ENCODE results near the gene UTP11. TPM values are rescaled to one million over a fixed set of nuclear protein-coding genes. Genes with fewer than 3 reads are reported as not detected.

Gene UTP11
- total RNA-seq, 1 donor from 2014 or later = 26.4 TPM

DNA sequence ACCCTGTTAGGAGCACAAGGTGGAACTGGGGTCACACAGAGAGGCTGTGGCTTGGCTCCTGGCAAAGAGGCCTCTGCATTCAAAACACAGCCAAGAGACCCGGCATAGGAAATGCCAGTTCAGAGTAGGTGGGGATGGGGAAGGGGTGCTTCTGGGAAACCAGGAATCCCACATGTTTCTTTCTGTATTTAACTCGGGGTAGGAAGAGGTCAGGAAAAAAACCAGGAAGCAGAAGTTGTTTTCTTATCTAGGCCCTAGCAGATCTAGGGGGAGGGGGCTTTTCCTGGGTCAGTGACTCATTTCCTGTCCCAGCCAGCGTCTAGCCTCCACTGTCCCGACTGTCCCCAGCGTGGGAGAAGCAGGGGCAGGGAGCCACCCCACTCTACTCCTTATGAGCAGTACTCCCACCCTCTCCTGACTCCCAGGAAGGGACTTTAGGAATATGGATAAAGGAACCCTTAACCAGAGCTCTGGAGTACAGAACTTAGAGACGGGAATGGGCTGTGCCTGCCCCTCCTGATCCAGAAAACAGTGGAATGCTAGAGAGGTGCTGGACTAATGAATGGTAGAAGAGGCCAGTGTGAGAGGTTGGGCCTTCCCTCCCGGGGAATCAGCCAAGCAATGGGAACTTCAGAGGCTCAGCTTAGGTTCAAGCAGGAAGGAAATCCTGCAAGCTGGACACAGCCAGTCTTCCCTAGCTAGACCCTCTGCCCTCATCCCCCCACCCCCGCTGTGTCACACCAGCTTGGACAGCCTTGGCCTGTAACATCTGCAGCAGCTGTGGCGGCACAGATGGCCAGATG lies 12.9 kb upstream of the UTP11 start:
- no peaks in the 10 kb centered on the region for H3K9me3 Mint-ChIP-seq (ENCODE audit: low read depth)
- peaks cover 22% of the 10 kb centered on the region for H3K36me3 Mint-ChIP-seq (ENCODE audit: low read depth)
- H3K4me3 Mint-ChIP-seq (ENCODE audit: unreplicated experiment) = peak overlapping the region; percentile 65
- H3K27me3 Mint-ChIP-seq (ENCODE audit: low read depth) = no peaks in the 10 kb centered on the region
- peak overlapping the region; percentile 99 for H3K27ac Mint-ChIP-seq (ENCODE audit: unreplicated experiment)
- TF ChIP-seq, protein P1, sequence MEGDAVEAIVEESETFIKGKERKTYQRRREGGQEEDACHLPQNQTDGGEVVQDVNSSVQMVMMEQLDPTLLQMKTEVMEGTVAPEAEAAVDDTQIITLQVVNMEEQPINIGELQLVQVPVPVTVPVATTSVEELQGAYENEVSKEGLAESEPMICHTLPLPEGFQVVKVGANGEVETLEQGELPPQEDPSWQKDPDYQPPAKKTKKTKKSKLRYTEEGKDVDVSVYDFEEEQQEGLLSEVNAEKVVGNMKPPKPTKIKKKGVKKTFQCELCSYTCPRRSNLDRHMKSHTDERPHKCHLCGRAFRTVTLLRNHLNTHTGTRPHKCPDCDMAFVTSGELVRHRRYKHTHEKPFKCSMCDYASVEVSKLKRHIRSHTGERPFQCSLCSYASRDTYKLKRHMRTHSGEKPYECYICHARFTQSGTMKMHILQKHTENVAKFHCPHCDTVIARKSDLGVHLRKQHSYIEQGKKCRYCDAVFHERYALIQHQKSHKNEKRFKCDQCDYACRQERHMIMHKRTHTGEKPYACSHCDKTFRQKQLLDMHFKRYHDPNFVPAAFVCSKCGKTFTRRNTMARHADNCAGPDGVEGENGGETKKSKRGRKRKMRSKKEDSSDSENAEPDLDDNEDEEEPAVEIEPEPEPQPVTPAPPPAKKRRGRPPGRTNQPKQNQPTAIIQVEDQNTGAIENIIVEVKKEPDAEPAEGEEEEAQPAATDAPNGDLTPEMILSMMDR (IDR thresholded peaks at IDR 0.05) = no peak
- DNase-seq (ENCODE audit: low spot score) = no peak
- peaks cover 69% of the 10 kb centered on the region for H3K4me1 Mint-ChIP-seq (ENCODE audit: low read depth)

DNA sequence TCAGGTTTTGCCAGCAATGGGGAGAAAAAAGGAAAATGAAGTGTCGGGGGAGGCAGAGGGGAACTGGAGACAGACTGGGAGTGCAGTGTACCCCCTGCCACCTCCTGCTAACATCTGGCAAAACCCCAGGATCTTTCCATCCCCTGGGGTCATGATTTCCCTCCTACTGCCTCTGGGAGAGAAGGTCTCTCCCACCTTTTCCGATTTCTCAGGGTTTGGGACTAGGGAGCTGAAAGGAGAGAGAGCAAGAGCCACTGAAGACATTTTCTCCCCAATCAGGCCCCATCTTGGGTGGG lies 12.4 kb upstream of the UTP11 start:
- Mint-ChIP-seq H3K9me3 (ENCODE audit: low read depth) (no peaks in the 10 kb centered on the region), H3K36me3 (ENCODE audit: low read depth) (peaks cover 18% of the 10 kb centered on the region), H3K4me1 (ENCODE audit: low read depth) (peaks cover 69% of the 10 kb centered on the region), H3K4me3 (ENCODE audit: unreplicated experiment) (peak overlapping the region; percentile 65), H3K27me3 (ENCODE audit: low read depth) (no peaks in the 10 kb centered on the region), H3K27ac (ENCODE audit: unreplicated experiment) (peak overlapping the region; percentile 99)
- no peak for DNase-seq (ENCODE audit: low spot score)
- TF ChIP-seq, protein P1 (IDR thresholded peaks at IDR 0.05) = no peak

DNA sequence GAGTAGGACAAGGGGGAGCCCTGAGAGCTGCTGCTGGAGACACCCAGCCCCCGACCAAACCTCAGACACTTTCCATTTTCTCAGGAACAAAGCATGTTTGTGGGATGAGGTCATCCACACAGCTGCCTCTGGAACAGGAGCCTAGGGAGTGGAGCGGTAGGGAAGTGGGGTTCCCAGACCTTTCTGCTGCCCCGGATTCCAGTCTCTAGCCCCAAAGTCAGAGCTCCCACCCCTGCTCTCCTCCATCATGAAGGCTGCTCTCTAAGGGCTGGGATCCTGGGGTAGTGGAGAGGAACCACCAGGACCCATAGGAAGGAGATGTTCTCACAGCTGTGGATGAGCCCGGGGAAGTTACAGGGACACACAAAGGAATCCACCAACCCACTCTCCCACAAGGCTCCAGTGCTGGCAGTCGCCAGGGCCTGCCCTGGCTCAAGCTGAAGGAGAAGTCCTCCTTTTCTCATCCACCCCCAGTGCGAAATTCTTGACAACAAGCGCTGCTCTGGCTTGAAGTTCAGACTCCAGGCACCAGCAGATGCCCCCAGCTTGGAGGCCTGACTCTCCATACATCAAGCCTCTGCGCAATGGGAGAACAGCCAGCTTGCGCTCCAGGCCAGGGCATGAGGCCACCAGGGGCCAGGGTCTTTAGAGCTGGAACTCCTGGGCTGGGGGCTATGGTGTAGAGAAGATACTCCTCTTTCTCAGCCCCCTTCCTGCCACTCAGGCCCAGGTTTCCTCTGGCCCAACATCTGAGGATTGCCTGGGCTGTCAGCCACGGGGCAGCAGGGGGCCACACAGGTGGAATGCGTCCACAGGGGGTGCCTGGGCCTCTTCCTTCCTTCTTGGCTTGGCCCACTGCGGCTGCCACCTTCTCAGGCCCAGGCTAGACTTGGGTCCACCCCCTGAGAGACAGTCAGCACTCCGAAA lies 11.7 kb upstream of the UTP11 start:
- H3K4me3 Mint-ChIP-seq (ENCODE audit: unreplicated experiment) = peak overlapping the region; percentile 65
- DNase-seq (ENCODE audit: low spot score) = no peak
- H3K27me3 Mint-ChIP-seq (ENCODE audit: low read depth) = no peaks in the 10 kb centered on the region
- H3K36me3 Mint-ChIP-seq (ENCODE audit: low read depth) = peaks cover 16% of the 10 kb centered on the region
- TF ChIP-seq, protein P1 (IDR thresholded peaks at IDR 0.05) = no peak
- peak overlapping the region; percentile 99 for H3K27ac Mint-ChIP-seq (ENCODE audit: unreplicated experiment)
- H3K4me1 Mint-ChIP-seq (ENCODE audit: low read depth) = peaks cover 68% of the 10 kb centered on the region
- H3K9me3 Mint-ChIP-seq (ENCODE audit: low read depth) = no peaks in the 10 kb centered on the region

DNA sequence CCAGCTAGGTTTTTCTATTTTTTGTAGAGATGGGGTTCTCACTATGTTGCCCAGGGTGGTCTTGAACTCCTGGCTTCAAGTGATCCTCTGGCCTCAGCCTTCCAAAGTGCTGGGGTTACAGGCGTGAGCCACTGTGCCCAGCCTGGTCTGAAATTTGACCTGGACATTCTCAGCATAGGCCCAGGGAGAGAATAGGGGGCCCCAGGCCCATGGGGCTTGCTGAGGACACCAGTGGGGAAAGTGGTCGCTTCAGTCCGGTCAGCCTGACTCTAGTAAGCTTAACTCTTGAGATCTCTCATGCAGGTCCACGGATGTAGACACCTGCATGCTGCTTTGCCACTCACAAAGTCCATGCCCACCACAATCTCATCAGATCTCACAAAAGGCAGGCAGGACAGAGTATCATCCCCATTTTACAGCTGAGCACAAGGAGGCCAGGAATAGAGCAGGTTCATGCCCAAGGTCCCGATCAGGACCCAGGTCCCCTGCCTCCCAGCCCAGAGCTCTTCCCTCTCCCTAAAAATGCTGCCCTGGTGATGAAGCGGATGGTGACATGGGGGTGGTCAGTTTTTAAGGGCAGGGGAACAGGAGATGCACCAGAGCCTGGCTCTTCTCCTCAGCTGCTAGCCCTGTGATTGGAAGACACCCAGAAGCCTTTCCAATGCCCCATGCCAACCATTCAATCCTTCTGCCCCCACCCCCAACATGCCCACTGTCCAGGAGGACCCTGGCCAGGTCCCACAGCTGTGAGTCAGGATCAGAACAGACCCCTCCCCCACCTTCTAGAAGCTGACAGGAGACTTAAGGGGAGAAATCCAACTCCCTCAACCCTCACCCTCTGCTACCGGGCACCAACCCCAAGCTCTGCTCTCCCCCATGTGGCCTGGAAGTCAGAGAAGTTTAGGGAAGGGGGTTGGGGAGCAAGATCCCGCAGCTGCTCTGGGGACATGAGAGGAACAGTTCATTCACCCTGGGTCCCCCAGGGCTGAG lies 9.0 kb upstream of the UTP11 start:
- H3K4me3 Mint-ChIP-seq (ENCODE audit: unreplicated experiment) = peak overlapping the region; percentile 90
- no peaks in the 10 kb centered on the region for H3K27me3 Mint-ChIP-seq (ENCODE audit: low read depth)
- H3K27ac Mint-ChIP-seq (ENCODE audit: unreplicated experiment) = peak overlapping the region; percentile 89
- TF ChIP-seq, protein P1 (IDR thresholded peaks at IDR 0.05) = no peak
- DNase-seq (ENCODE audit: low spot score) = no peak
- H3K9me3 Mint-ChIP-seq (ENCODE audit: low read depth) = no peaks in the 10 kb centered on the region
- peaks cover 5% of the 10 kb centered on the region for H3K36me3 Mint-ChIP-seq (ENCODE audit: low read depth)
- peaks cover 61% of the 10 kb centered on the region for H3K4me1 Mint-ChIP-seq (ENCODE audit: low read depth)
